Esophagus mucosa (tissue), 1 donor: ENCODE data around the gene GNAS-AS1. TPM values are rescaled to one million over a fixed set of nuclear protein-coding genes. Genes with fewer than 3 reads are reported as not detected.
"Not testable (repeated sequence)": the region's sequence is repeated elsewhere in the genome, so short reads cannot be mapped to it uniquely, and the experiment has no call there.

Source experiments
- ATAC-seq: fragments of 200-7000 bp; cut with Tn5 transposase; one replicate; pipeline ENCODE4 v1.9.1; 2020
- total RNA-seq: library from RNA; stranded (reverse); gene quantifications from one replicate; pipeline ENCODE4 v1.2.4, GENCODE V29; 2023
- donor health status: DM: yes; HTN: yes; CAD: no.

Gene GNAS-AS1
- total RNA-seq, 1 donor from 2014 or later = 0.64 TPM

DNA sequence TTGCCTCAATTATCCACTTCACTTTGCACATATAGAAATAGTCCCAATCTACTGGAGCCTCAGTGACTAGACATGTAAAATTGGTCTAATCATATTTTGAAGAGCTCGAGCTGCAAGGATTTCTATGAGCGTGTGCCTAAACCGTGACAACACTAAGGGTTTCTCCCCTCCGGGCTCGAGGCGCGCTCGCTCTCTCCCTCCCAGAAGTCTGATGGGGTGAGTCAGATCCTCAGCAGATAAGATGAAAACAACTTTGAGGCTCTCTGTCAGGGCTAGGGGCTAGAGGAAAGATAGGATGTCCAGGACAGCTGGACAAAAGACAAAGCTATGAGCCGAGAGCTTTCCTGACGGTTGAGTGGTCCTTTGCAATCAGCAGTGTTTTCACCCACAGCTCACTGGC lies 16.8 kb downstream of the GNAS-AS1 start:
- ATAC-seq = no peak

DNA sequence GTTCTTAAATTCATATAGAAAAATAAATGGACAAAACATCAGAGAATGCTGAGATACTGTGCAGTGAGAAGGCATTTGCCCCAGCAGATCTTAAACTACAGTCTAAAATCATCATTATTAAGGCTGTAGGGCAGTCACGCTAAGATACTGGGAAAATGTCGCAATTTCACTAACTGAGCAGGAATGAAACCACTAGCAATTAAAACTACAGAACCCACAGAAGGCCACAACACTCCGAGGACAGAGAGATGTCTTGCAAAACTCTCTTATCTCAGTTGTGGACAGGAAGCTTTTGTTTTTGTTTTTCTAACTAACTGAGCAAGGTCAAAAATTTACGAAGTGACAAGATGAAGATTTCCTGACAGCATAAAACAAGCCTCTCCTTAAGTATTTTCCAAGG lies 18.2 kb downstream of the GNAS-AS1 start:
- ATAC-seq = no peak

DNA sequence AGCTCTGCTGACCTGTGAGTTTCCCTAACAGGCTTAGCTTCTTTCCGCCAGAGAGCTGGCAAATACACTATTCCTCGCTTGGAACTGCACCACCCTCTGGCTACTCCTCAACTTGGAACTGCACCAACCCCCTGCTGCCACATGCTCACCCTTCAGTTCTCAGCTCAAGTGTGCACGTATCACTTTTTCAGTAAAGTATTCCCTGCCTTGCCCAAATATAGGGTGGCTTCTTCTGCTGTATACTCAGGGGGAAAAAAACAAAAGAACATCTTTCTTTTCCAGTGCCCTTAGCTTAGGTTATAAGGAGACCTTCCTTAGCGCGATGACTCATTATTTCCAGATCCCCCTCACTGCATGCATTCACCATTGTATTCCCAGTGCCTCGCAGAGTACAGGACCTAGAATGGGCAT lies 21.2 kb downstream of the GNAS-AS1 start:
- ATAC-seq = peak; percentile 84

DNA sequence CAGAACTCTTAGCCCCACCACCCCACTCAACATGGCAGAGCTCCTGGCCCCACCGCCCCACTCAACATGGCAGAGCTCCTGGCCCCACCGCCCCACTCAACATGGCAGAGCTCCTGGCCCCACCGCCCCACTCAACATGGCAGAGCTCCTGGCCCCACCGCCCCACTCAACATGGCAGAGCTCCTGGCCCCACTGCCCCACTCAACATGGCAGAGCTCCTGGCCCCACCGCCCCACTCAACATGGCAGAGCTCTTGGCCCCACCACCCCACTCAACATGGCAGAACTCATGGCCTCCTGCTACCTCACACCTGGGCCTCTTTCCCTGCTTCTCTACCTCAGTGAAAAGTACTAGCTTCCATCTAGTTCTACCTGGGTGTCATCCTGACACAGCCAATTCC lies 21.9 kb downstream of the GNAS-AS1 start:
- ATAC-seq = not testable (repeated sequence)

DNA sequence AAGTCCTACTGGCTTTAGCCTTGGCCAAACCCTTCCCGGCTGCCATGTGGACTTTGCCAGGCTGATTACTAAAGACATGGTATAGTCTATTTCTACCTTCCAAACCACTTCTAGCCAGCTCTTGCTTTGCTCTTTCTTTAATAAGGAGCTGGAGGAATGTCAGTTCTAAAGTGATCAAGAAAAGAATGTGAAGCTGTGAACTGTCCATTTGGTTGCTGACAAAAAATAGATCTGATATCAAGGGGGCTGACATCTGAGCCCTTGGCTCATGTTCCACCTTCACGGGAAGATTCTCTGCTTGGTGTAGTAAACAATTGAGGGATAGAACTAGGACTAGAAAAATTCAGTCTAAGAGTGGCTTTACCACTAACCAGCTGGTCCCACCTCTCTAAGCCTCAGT lies 22.6 kb downstream of the GNAS-AS1 start:
- ATAC-seq = no peak

DNA sequence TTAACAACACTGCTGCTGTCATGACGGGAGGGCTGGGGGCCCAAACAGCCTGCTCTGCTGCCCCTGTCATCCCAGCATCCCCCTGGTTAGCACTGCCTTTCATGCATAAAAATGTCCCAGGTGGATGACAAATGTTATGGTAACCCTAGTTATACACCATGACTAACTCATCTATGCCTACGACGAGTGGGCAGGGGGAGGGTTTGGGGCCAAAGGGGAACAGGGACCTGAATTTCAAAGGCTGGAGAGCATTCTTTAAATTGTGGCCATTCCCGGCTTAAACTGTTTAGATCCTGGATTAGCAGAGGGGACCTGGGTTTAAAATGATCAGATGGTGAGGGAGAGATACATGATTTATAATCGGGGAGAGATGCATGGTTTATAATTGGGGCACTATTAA lies 24.4 kb downstream of the GNAS-AS1 start:
- no peak for ATAC-seq

DNA sequence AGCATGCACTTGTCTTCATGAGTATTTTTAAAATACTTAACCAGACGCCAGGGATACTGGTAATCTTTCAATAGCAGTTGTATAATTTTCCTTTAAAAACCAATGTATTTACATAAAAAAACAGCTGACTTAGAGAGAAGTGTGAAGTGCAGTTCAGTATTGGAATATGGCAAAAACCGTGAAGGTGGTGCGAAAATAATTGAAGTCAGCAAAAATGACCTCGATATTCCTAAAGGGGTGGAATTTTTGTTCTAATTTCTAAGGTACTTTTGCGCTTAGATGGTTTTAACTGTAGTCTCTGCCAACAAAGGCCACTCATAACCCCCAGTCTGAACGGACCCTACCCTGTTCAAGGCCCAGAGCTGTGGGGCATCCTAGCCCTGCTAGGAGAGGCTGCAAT lies 25.3 kb downstream of the GNAS-AS1 start:
- ATAC-seq = no peak

DNA sequence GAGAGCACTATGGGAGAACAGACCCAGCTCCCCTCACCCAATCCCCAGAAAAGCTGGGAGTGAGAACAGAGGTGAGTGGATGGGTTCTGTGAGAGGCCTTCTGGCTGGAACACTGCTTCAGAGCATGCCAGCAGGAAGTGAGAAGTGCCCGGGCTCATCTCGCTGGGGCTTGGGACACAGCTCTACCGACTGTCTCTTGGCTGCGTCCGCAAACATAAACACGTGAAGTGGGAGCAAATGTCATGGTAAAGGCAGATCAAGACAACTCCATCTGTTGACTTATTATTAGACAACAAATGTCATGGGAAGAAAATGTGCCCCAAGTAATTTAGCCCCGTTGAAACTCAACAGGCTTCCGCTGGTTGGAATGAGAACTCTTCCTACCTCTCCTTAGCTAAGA lies 25.9 kb downstream of the GNAS-AS1 start:
- ATAC-seq = no peak

DNA sequence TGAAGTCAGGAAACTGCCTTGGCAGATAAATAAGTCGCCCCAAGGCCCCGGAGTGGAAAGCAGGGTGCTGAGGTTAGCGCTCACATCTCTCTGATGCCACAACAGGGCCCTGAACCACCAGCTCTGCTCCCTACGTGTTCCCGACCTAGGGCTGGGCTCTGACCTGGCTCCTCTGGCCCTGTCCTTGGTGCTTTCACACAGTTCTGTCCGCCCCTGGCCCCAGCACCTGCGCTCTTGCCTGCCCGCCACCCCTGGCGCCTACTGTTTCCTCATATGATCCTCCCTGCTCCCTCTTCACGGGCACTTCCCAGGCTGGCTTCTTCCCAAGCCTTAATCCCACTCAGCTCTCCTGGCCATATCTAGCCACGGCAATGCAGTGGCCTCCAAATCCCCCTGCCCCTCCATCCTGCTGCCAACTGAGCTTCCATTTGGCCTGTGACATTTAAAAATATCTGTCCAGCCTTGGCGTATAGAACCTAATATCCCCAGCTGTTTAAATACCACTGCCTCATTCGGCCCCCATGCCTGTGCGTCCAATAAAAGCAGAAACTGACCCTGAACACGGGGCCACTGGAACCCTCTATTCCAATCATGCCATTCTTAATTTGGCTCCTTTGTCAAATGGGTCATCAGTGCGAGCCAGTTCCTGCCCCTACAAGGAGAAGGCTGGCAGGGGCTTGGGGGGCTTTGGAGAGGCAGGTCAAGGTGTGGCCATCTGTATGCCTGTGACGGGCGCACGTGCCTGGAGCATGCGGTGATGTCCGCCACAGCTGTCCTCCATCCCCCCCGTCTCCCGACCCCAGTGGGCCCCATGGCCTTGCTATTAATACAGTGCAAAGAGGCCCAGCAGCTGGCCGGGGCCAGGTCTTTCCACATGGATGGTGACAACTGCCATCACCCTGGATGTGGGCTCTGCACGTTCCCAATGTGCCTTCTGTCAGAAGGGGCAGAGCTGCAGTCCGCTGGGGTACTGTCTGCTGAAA lies 27.7 kb downstream of the GNAS-AS1 start:
- no peak for ATAC-seq

DNA sequence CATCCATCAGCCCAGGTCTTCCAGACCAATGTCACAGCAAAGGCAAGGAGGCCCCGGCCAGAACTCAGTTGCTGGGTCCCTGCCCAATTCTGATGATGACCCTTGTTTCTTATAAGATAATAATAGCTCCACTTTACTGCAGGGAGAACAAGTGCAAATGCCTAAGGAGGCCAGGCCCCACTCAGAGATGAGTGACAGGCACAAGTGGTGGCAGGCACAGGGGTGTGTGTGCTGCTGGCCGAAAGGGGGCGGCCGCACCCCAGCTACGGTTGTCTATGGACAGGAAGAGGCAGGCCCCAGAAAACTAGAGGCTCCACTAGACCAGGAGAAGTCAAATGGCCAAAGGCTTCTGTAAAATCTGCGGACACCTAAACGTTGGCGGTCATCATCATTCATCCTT lies 28.6 kb downstream of the GNAS-AS1 start:
- ATAC-seq = no peak

DNA sequence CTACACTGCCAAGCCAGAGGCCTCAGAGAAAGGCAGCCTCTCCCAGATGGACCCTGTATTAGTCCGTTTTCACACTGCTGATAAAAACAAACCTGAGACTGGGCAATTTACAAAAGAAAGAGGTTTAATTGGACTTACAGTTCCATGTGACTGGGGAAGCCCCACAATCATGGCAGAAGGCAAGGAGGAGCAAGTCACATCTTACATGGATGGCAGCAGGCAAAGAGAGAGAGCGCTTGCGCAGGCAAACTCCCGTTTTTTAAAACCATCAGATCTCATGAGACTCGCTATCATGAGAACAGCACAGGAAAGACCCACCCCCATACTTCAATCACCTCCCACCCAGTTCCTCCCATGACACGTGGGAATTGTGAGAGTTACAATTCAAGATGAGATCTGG lies 30.2 kb downstream of the GNAS-AS1 start:
- ATAC-seq = not testable (repeated sequence)

DNA sequence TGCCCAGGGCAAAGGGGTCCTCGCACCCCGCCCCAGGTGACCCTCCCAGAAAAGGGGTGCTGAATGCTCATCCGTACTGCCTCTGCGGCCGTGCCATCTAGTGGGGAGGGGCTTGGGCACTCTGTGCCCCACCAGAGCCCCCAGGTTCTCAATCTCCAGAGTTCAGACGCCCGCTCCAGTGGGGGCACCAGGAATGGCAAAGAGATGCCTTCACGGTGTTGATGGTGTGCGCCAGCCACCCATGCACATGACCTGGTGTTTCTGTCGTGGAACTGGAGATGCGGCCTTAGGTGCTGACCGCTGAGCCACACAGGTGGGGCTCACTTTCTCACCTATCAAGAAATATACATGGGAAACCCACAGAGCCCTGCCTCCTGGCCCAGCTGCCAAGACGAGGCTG lies 30.8 kb downstream of the GNAS-AS1 start:
- no peak for ATAC-seq

DNA sequence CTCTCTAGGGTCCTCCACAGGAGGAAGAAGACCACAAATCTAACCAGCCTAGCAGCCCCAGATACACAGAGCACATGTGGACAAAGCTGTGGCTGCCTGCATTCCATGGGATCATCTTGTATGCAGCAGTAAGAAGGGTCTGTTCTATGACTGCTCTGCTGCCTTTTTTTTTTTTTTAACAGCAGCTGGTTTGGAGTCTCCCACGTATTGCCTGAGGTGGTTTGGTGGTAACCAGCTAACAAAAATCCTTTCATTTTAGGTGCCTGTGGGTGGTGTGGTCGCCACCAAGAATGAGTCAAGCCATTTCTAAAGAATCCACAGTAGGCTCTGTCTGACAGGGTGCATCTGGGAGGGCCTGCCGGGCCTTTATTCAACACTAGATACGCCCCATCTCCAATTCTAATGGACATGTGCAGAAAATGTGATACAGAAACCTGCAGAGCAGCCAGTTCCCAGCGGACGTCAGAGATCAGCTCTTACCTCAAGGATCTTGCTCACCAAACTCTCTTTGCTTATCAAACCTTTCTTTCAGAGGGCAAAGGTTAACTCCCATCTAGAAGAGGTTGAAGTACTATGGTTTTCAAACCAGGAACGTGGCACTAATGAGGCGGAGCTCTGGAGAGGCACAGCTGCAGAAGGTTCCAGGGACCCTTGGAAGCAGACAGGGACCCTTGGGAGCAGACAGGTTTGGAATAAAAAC lies 32.0 kb downstream of the GNAS-AS1 start:
- ATAC-seq = no peak

DNA sequence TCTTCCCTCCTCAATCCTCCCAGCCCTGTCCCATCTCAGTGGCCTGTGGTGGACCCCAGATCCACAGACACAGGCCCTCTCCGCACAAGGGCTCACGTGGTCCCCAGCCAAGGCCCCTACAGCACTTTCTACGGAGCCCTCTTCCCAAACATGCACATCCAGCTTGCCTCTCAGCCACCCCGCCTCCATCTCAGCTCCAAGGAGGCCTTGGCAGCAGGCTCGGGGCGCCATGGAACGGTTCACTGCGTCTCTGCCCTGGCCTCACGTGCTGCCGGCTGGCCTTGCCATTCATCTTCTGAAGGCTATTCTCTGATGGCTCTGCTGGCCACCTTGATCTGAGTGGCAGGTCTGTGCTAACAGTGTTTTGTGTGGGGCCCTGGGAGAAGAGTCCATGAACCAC lies 33.0 kb downstream of the GNAS-AS1 start:
- ATAC-seq = no peak

DNA sequence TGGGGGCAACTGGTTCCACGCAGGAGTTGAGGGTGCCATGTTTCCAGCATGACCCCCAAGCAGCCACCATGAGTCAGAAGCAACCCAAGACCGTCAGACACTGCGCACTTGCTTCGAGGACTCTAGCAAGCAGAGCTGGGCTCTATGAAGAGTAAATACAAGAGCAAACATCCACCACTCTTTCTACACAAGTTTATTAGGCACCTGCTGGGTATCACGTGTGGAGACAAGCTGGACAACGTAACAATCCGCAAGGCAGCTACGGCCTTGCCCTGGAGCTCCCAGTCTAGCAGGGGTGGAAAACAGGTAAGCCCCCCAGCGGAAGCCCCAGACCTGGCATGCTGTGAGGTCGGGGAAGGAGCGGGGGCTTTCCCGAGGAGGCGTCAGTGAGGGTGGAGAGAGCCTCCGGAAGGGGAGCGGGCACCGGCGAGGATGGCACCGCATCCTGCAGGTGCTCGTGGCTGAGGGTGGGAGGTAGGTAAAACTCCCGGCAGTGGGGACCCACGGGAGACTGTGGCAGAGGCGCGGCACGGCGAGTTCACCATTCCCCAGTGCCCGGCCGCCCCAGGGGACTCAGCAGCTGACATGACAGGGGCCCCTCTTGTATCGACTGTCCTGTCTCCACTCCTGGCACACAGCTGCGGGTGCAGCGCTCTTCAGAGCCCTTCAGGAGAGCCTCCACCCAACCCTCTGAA lies 33.6 kb downstream of the GNAS-AS1 start:
- ATAC-seq = no peak

DNA sequence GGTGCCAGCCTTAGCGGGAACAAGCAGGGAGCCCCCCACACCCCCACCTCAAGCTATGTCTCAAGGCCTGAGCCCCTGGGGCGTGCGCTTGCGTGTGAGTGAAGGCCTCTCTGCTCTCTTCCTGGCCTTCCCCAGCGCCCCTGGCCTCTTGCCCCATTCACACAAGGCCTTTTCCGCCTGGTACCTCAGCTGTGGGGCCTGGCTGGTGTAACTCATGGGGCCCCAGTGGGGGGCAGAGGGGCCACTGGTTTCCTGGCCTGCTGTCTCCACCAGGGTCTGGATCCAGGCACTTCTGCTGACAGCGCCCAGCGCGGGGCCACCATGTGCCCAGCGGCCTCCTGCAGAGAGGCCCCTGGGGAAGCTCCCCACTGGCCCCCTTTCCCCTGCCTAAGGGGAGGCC lies 34.7 kb downstream of the GNAS-AS1 start:
- ATAC-seq = no peak

DNA sequence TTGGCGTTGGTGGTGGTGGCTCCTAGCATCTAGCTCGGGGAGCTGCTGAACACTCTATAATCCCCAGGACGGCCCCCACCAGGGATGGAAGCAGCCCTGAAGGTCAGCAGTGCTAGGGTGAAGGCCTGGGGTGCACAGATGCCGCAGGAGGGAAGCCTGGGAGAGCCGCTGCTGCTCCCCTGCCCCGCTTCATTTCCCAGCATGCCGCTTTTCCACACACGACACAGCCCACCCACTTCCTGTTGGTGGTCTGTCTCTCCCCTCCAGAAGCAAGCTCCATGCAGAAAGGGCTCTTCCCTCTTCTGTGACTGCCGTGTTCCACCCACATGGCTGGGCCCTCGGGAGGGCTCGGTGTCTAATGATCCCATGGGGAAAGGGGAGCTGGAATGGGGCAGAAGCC lies 35.3 kb downstream of the GNAS-AS1 start:
- no peak for ATAC-seq

DNA sequence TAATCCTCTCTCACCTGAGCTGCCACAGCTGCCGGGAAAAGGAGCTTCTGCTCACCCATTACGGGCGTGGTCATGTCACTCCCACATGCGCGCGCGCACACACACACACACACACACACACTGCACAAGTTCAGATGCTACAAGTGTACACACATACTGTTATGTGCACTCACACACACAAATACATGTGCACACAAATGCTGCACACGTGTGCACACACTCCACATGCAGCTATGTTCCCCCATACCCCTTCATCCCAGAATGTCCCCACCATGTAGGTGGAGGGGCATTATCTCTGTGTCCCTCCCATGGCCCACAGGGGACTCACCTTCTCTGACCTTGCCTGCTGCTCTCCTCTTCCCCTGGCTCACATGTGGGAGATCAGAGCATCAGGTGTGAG lies 37.3 kb downstream of the GNAS-AS1 start:
- ATAC-seq = no peak

DNA sequence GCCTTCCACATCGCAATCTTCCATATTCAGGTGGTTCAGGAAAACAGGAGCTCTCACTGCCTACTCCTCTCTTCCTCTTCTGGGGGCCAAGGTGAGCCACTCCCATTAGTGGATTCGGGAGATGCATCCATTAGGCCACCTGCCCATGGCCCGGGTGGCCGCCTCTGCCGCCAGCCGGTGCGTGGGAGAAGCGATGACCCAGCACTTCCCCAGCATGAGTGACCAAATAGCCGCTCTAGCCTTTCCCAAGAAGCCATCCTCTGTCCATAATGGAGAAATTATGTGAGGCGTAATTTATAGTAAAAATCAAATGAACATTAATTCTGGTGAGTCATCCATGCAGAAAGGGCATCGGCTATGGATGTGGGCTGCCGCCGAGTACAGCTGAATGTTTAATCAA lies 39.4 kb downstream of the GNAS-AS1 start:
- no peak for ATAC-seq

DNA sequence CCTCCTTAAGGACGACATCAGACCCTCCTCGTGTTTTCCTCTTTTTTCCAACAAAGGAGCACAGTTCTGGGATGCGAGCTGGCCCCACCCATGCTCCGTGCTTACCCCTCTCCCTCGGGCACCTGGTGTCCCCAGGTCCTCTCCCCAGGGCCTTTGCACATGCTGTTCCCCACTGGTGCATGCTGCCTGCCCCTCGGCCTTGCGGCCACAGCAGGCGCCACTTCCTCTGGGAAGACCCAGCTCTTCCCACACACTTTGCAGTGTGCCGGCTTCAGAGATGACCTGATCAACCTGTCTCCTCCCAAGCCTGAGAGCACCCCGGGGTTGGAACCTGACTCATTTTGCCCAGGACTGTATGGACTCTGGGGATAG lies 39.8 kb downstream of the GNAS-AS1 start:
- ATAC-seq = no peak

DNA sequence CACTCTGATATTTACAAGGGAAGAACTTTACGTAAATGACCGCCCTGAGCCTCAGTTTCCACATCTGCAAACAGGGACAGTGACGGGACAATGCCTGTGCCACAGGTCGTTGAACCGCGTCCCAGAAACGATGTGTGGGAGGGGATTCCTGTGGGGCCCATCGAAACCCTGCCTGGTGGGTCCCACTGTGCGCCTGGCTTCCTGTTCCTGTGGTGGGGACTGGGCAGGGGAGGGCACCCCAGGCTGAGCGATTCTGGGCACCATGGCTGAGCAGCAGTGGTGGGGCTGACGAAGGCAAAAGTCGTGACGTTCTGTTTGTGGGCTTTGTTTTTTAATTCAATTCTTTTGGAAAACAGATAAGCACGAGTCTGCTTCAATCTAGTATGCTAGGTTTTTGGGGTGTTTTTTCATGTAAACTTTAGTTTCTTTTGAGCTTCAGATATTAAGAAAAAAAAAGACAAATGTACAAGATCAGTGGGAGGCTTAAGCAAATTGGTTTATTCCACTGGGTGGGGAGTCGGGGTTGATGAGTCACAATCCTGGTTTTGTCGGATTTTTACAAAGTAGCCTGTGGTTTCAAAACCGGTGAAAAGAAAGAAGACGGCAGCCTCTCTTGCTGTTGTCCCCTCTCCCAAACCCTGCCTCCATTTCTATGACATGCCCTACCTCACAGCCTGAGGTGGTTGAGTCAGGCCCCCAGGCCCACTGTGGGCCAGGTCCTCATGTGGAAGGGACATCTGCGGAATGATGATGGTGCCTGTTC lies 40.4 kb downstream of the GNAS-AS1 start:
- ATAC-seq = no peak

DNA sequence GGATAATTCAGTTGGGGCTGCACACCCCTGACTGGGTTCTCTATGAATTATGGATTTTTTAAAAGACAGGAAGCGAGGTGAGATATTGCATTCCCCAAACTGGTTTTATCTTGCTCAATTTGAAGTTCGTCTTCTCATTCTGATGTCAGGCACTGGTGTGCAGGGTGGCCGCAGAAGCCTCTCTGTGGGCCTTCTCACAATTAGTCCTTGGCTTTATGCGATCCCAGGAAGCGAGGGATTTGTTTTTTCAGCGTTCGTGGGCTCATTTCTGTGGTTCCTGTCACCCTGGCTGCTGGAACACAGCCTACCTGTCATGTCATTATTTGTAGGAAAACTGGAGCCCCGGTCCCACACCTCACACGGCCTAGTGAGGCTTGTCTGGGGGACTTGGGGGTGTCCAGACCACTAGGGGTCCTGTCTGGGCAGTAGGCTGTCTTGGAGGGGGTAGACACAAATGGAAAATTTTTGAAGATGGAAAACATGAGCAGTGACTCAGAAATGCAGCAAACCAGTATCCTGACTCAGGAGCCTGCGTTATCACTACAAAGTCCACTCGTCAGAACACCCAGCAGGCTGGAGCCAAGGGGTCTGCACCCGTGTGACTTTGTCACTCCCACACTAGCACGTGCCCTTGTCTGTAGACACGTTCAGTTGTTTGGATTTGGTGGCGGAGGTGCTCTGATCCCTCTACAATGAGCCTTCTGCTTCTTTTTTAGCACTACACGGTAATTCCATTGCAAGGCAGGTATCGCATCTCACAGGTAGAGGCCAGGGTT lies 42.2 kb downstream of the GNAS-AS1 start:
- no peak for ATAC-seq
